GM19463 (cell line): ENCODE data around the gene TOM1.

Source experiments
- ATAC-seq: cut with Tn5 transposase; IDR thresholded peaks from one replicate; pipeline ENCODE4 v1.9.1; 2021; ENCODE audit warnings: mild to moderate bottlenecking, moderate library complexity; ENCODE audit not compliant: unreplicated experiment

TOM1 gene

GRCh38 chr22:35299673-35300499 lies at the start of gene TOM1:
Gene TOM1, plus strand, starts transcription at chr22:35299894. Its CDS starts 35 bp downstream, at chr22:35299929.
- peak; percentile 96 for ATAC-seq

GRCh38 chr22:35250156-35250555 lies 49.5 kb upstream of the TOM1 start:
- ATAC-seq, result no peak

GRCh38 chr22:35253946-35254345 lies 45.7 kb upstream of the TOM1 start:
- no peak for ATAC-seq

GRCh38 chr22:35257002-35257320 lies 42.7 kb upstream of the TOM1 start:
- ATAC-seq, result peak; percentile 13

GRCh38 chr22:35257321-35258190 lies 42.1 kb upstream of the TOM1 start, which contains the start of gene HMGXB4:
Gene HMGXB4, plus strand, starts transcription at chr22:35257493. Its CDS starts 4,898 bp downstream, at chr22:35262391.
- ATAC-seq, result peak; percentile 85

GRCh38 chr22:35258191-35258988 lies 41.3 kb upstream of the TOM1 start:
- ATAC-seq, result no peak

GRCh38 chr22:35264986-35265385 lies 34.7 kb upstream of the TOM1 start:
- ATAC-seq, result no peak

GRCh38 chr22:35266277-35266676 lies 33.4 kb upstream of the TOM1 start:
- no peak for ATAC-seq

- ATAC-seq, result no peak
Measured at GRCh38 chr22:35269630-35270029, 30.1 kb upstream of the TOM1 start.

- no peak for ATAC-seq
Measured at GRCh38 chr22:35274154-35274871, 25.4 kb upstream of the TOM1 start.

- no peak for ATAC-seq
Measured at GRCh38 chr22:35275580-35275979, 24.1 kb upstream of the TOM1 start.

- ATAC-seq, result no peak
Measured at GRCh38 chr22:35276019-35276418, 23.7 kb upstream of the TOM1 start.

GRCh38 chr22:35288116-35288515 lies 11.6 kb upstream of the TOM1 start:
- ATAC-seq, result no peak

- ATAC-seq, result no peak
Measured at GRCh38 chr22:35292786-35293185, 6.9 kb upstream of the TOM1 start.

GRCh38 chr22:35296051-35296450 lies 3.6 kb upstream of the TOM1 start:
- ATAC-seq, result no peak

GRCh38 chr22:35299217-35299672 lies 449 bp upstream of the TOM1 start:
- ATAC-seq, result no peak

GRCh38 chr22:35301372-35301874 lies 1.7 kb downstream of the TOM1 start:
- no peak for ATAC-seq

- ATAC-seq, result no peak
Measured at GRCh38 chr22:35303029-35303624, 3.4 kb downstream of the TOM1 start.

- no peak for ATAC-seq
Measured at GRCh38 chr22:35305525-35306070, 5.9 kb downstream of the TOM1 start.
